HG02884 (cell line): ENCODE data around the gene RAB27B.

Source experiments
- ATAC-seq: cut with Tn5 transposase; IDR thresholded peaks from one replicate; pipeline ENCODE4 v1.9.1; 2021; ENCODE audit warnings: mild to moderate bottlenecking, moderate library complexity; ENCODE audit not compliant: unreplicated experiment

RAB27B gene

DNA sequence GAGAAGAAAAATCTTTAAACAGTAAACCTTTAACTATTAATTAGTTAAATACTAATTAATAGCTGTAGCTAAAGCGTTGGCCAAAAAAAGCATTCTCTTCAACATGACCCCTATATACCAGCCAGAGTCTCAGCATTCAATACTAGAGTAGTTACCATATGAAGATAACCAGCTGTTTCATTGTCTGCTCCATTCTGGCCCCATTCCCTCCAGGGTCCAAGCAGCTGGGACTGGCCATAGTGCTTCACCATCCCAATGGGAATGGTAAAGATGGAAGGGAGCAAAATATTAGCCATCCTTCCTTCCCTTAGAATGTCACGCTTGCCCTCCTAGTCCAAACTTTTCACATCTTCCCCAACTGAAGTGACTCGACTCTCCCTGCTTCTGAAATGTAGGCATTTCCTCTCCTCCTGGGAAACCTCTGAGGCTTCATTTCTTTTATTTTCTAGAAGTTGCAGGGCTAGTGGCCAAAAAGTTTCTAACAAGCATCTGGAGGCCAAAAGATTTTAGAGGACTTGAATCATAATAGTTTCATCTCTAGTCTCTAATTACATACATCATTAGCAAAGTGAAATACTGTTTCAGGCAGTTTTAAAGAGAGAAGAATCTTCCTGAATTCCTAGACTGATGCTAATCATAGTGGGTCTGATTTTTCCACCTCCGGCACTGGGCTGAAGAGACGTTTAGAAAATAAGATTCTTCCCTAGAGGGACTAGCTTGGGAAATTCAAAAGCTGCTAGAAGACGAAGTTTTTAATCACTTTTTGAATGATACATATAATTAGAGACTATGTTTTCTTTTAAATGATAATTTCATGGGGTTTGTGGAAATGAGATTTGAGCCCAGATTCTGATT is 78.3 kb downstream of the RAB27B start:
- no peak for ATAC-seq

DNA sequence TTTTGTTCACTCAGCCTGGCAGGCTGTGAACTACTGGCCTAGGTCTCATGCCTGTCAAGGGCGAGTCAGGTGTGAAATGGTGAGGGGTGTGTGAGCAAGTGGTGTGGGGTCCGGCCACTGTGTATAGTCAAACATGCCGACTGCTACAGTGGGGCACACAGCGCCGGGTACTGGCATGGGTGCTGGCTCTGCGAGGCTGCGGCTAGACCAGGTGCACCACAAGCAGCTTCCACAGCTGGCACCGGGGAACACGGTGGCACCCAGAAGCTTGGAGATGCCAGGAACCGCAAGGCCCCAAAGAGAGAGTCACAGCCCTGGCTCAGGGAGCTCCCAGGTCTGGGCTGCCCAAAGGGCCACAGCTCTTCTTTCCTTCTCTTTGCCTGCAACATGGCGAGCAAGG is 81.3 kb downstream of the RAB27B start:
- ATAC-seq: no peak

DNA sequence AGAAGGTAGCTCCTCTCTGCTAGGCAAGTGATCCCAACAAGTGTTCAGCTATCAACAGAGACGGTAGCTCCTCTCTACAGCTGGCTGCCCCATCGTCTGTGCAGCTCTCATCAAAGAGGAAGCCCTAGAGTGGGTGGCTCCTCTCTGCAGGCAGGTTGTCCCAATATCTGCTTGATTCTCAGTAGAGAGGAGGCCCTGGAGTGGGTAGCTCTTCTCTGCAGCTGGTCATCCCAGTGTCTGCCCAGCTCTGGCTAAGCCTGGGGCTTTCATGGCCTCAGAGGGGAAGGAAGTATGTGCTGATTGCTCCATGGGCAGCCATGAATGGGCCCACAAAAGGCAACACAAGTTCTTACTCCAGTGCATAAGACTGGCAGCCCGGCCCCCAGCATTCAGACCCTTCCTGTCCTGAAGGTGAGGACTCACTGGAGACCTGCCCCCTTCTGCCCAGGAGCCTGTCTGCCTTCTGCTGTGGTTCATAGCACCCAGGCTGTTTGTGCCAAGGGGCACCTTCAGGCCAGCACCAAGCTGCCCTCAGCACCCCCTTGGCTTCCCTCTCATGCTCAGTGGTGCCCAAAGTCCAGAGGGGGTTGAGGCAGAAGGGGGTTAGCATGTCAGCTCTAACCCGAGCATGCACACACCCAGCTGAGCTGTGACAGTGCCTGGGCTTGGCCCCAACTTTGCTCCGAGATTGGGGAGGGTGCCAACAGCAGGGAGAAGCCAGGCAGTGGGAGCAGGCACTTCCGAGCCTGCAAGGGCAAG is 82.1 kb downstream of the RAB27B start:
- ATAC-seq: no peak

DNA sequence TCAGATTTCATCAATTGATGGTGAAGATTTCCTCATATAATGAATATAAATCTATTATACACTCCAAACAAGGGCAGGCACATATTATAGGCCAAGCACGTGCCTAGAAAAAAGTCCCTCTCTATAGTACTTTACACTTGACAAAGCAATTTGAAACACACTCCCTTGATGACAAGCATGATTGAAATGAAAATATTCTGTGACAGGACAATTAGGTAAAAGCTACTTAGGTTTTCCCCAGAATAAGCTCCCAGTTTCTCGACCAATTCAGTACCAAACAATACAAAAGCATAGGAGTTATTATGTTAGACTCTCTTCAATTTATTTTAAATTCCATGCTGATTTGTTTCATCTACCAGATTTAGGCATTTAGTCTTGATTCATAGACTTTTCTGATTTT is 83.3 kb downstream of the RAB27B start:
- ATAC-seq: no peak

DNA sequence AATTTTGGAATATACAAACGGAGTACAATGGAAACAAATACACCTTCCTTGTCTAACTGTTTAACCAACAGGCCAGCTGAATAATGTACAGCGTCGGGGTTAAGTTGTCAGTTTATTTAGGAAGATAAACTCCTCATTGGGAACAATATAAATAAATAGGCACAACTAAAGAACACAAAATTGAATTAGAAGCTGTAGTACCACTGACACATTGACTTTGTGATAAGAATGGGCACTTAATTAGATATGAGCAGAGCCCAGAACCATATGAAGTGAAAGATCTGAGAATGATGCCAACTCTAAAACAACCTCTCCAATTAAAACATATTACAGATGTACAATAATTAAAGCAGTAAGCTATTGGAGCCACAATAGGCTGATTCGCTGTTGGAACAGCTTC is 86.5 kb downstream of the RAB27B start:
- no peak for ATAC-seq

DNA sequence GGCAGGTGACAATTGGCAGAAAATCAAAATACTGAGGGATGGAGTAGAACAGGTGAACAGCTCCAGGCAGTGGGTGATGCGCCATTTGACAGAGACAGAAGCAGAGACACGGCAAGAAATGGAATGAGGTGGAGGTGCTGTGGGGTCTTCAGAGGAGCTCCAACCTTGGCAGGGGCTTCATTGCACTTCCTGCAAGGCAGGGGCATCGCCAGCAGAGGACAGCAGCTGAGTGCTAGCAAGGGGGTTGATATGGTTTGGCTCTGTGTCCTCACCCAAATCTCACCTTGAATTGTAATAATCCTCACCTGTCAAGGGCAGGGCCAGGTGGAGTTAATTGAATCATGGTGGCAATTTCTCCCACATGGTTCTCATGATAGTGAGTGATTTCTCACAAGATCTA is 88.2 kb downstream of the RAB27B start:
- no peak for ATAC-seq

DNA sequence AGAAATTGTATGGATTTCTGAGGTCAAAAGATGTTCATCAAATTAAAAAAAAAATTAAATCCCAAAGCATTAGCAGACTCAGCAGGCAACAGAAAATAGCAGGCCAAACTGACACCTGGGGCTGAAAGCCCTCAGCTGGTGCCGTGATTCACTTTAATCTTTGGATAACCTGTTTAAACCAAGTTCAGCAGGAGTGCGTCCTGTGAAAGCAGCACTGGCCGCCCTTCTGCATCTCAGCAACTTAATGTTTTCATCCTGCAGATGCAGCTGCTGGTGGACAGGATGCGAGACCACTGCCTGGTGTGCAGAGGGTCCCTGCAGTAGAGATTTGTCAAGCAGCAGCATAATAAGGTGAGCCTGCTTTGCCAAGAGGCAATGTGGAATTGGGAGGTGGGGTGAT is 89.8 kb downstream of the RAB27B start:
- ATAC-seq: no peak

DNA sequence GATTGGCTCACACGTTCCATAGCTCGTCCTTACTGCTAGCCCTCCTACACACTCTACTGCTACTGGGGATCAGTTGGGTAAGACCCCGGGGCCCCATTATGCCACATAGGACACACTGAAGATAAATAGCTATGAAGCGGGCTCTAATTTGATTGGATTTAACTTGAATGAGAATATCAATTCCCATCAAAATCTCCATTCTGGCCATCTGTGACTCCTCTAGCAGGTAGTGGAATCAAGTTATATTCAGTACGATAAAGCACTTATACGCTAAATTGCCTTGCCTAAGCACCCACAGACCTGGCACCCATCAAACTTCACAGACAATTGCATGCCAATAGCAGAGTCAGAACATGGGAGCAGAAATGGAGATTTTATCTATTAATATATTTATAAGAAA is 91.1 kb downstream of the RAB27B start:
- no peak for ATAC-seq

DNA sequence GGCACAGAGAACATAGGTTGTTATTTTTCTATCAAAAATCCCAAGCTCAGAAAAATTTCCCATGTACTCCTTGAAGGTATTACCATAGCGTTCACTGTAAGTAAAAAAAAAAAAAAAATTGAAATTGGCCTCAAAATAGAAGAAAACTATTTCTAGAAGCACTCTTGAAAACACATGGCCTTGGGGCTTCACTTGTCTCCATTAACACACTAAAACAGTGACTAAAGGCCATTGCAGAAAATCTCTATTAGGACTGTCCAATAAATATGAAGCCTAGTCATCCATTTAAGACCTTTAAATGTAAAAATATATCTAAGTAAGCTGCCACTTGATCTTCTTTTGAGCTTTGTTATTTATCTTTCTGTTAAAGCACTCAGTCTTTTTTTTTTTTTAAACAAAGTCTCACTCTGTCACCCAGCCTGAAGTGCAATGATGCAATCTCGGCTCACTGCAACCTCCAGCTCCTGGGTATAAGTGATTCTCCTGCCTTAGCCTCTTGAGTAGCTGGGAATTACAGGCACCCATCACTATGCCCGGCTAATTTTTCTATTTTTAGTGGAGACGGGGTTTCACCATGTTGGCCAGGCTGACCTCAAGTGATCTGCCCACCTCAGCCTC is 95.2 kb downstream of the RAB27B start:
- ATAC-seq: no peak

DNA sequence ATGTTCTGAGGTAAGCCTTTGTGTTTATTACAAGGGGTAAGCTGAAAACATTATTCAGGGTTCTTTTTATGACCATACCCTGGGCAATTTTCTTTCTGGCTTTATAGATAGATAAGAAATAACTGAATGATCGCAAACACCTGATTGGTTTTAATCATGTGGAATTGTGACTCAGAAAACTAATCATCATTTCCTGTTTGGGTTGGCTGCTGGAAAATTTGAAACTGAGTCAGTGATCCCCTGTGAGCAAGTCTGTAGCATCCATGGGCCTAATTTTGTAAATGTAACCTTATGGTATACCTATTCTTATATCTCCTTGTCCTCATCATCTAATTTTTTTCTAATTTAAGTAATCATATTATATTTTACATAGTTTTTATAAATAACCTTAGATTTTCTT is 96.7 kb downstream of the RAB27B start:
- no peak for ATAC-seq

DNA sequence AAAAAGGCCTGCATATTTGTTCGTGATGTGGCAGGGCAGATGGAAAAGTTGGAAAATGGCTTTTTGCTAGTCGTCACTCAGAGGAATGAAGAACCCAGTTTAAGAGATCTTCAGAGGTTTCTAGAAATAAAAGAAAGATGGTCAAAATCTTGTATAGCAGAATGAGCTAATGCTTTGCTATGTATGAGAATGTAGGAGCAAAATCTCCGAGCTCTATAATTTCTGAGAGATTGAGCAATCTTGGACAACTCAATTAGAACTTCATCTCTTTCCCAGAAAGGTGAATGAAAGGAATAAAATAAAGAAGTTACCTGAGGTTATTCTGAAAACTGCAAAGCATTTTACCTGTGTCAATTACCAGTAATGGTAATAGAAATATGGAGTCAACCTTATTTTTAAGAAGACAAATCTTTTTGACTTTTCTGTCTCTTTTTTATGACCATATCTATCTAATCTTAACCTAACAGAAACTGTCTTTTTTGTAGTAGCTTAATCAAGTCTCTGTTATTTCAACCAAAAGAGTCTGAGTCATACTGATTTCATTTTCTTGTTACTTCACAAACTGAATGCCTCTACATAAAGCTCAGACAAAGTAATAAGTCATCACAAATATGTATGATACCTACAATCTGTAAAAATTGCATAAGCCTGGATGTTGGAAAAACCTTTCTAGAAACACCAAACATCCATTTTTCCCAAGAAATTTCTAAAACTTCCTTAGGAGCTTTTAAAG is 98.5 kb downstream of the RAB27B start:
- no peak for ATAC-seq

DNA sequence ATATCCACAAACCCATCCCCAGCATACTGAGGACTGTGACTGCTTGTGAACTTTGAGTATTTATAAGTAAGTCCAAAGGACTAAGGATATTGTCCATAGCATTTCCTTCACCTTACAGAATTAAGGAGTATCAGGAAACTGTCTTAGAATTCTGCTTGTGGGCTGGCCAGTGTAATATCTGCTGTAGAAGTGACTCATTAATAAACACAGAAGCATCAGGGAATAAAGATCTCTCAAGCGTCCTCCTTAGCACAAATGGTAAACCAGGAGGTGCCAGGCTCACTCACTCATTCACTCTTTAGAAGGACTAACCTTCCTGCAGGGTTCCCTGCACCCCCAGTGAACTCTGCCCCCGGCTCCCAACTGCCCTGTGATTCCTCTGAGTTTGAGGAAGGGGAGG is 100.0 kb downstream of the RAB27B start:
- no peak for ATAC-seq

DNA sequence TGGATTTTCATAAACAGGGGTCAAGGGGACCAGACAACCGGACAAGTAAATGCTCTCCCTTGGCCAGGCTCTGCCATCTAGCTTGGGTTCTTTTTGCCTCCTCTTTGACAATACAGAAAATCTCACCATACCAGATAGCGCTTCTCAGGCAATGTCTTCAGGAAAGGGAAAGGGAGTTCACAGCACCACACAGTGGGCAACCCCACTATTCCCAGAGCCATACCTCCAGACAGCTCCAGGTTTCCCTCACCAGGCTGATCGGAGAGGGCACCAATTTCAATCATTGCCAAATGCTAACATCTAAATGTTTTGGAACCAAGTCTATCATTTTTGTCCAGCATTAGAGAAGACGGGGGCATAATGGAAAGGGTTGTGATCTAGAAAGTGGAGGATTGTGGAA is 102.9 kb downstream of the RAB27B start:
- no peak for ATAC-seq

DNA sequence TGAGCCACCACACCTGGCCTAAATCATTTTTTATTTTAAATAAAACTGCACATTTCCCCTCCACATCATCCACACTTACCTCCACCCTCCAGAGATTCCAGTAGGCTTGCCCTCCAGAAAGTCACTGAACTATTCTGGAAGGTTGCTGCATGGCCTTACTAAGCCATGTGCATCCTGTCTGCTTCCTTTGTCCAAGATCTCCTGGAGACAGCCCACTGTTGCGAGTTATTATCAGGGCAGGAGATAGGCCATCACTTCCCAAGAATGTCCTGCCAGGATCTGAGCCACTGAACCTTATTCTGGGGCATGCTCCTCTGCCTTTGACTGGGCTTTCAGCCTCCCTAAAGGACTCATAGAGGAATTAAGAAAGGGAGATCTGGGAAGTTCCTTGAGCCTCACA is 104.2 kb downstream of the RAB27B start:
- ATAC-seq: no peak

DNA sequence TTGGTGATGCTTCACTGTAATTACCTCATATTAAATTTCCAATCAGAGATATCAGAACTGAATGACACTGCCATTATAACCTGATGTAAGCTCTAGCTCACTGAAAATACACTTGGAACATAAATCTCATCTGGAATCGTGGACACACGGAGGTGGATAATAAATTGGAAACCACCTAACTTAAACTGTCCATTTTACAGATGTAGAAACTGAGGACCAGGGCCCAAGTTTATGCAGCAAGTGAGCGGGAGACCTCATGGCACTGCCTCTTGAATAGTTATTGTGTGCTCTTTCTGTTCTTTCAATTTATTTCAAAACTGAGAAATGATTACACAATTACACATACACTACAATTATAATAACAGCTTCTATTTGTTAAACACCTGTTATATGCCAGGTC is 110.2 kb downstream of the RAB27B start:
- ATAC-seq: no peak

DNA sequence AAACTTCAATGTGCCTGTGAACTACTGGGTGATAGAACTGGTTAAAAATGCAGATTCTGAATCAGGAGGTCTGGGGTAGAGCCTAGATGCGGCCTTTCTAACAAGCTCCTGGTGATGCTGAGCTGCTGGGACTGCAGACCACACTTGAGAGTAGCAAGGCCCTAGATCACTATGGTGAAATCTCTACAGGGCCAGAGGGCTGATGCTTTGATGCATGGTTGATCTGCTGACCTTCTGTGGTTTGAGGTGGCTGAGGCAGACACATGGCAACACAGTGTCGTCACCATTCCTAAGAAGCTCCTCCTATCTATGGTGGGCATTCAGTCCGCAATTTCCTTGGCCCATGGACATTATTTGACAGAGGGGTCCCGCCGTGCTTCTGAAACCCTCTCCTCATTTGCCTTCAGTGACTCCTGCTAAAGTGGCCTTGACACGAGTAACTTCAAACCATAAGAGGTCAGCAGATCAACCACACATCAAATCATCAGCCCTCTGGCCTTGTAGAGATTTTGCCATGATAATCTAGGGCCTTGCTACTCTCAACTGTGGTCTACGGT is 111.2 kb downstream of the RAB27B start:
- ATAC-seq: no peak

DNA sequence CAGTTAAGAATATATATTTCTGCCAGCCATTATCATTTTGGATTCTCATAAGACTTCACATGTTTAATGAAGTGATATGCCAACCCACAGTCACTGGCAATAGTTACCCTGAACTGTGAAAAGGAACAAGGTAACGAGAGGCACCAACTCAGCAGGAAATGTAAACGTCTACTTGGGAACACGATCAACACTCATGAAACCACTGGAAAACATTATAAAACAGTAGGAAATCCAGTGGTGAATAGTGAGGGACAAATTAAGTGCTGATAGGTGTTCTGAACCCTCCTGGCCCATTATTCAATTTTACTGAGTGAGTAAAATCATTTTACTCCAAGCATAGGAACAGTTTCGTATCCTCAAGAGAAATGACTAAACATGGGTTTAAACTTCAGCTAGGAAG is 113.9 kb downstream of the RAB27B start:
- no peak for ATAC-seq

DNA sequence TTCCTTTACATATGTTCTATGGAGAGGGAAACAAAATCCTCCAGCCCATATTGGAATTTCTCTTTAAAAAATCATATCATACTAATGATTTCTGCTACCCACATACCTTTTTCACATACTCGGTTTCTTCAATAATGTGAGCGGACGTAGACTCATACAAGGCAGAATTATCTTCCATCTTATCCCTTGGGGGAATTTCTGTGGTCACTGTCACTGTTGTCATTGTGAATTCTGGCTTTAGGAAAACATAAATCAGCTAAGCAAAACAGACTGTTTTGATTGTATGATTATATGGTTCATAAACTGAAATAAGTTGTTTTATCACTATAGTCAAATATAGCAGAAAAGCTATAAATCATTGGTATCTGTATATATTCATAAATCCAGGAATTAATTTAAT is 114.3 kb downstream of the RAB27B start:
- no peak for ATAC-seq
